CD4-positive, alpha-beta T cell treated with Interleukin-2 at 100 ng/mL for 4 hours (primary cell): ENCODE data around the gene TERT.
"Not testable (repeated sequence)": the region's sequence is repeated elsewhere in the genome, so short reads cannot be mapped to it uniquely, and the experiment has no call there.

ENCODE experiments used
- DNase-seq: peaks from one replicate; pipeline ENCODE4 v3.0.0-alpha.2; 2020; ENCODE audit warnings: low spot score

TERT gene

GRCh38 chr5:1294206-1294834 is 548 bp downstream of the TERT start:
- no peak for DNase-seq

GRCh38 chr5:1293416-1294205 is 1.3 kb downstream of the TERT start:
- DNase-seq = no peak

- DNase-seq = no peak
These were observed 1.9 kb downstream of the TERT start for GRCh38 chr5:1292846-1293415.

- no peak for DNase-seq
These were observed 2.7 kb downstream of the TERT start for GRCh38 chr5:1292139-1292538.

- DNase-seq = no peak
These were observed 3.2 kb downstream of the TERT start for GRCh38 chr5:1291611-1292080.

DNA sequence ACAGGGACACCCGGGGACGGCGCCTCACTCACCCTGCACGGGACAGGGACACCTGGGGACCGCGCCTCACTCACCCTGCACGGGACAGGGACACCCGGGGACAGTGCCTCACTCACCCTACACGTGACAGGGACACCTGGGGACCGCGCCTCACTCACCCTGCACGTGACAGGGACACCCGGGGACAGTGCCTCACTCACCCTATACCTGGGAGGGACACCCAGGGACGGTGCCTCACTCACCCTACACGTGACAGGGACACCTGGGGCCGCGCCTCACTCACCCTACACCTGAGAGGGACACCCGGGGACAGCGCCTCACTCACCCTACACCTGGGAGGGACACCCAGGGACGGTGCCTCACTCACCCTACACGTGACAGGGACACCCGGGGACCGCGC is 3.9 kb downstream of the TERT start:
- not testable (repeated sequence) for DNase-seq

DNA sequence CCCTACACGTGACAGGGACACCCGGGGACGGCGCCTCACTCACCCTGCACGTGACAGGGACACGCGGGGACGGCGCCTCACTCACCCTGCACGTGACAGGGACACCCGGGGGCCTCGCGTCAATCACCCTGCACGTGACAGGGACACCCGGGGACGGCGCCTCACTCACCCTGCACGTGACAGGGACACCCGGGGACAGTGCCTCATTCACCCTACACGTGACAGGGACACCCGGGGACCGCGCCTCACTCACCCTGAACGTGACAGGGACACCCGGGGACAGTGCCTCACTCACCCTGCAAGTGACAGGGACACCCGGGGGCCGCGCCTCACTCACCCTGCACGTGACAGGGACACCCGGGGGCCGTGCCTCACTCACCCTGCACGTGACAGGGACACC is 5.3 kb downstream of the TERT start:
- not testable (repeated sequence) for DNase-seq

- DNase-seq = no peak
These were observed 6.2 kb downstream of the TERT start for GRCh38 chr5:1288439-1289335.

DNA sequence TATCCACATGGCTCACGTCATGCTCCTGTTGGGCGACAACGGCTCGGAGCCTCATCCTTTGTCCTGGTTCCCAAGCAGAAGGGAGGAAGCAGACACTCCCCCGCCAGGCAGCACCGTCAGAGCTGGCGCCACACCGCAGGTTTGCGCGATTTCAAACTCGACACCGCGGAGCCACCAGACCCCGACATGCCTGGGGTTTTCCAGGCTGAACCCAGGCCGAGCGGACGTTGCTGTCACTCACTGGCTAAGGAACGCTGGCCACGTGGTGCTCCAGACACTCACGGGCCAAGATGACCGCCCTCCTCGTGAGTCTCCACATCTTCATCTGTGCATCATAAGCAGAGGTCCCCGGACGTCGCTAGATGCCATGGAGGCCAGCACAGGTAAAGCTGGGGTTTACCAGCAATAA is 9.0 kb downstream of the TERT start:
- DNase-seq = no peak

DNA sequence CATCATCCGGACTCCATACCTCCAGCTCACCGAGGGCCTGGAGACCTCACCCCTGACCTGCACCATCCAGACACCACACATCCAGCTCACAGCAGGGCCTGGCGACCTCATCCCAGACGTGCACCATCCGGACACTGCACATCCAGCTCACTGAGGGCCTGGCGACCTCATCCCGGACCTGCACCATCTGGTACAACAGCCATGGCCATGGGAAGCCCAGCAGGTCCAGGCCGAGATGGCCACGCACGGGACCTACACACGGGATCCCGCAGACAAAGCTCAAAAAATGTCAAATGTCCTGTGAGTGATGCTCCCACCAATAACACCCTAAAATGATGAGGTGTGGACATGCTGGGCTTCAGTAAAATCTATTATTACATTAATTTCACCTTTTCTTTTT is 9.7 kb downstream of the TERT start:
- no peak for DNase-seq

GRCh38 chr5:1284336-1284970 is 10.4 kb downstream of the TERT start:
- not testable (repeated sequence) for DNase-seq

GRCh38 chr5:1283729-1284041 is 11.2 kb downstream of the TERT start:
- DNase-seq = not testable (repeated sequence)

GRCh38 chr5:1282993-1283728 is 11.7 kb downstream of the TERT start:
- DNase-seq = not testable (repeated sequence)

- DNase-seq = no peak
These were observed 12.5 kb downstream of the TERT start for GRCh38 chr5:1282131-1282992.

DNA sequence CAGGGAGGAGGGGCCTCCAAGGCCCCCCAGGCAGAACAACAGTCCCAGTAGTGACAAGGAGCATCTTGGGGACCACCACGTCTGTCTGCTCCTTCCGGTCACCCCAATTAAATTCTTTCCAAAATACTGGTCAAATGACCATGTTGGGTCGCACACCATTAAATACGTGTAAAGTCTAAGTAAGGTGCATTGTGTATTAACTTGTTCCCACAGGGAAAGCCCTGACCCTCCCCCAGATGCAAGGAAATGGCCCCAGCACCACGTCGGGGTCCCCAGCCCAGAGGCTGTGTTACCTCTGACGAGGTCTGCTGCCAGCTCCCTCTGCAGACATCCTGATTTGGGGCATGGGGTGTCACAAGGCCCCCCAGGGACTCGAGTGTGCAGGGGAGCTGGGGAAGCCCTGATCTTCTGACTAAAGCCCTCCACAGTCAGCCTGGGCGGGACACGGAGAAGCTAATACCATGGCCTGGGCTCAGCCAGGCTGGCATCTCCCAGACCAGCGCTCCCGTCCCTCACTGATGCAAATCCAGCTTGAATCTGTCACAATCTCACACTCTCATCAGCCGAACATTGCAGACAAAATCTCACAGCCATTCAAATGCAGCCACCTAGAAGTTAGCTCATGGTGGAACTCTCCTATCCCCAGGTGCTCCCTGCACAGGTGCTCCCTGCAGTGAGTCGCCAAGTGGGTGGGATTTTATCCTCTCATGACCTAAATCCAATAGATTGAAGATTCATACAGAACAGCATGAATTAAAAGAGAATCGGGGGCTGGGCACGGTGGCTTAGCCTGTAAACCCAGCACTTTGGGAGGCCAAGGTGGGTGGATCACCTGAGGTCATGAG is 13.6 kb downstream of the TERT start:
- no peak for DNase-seq

DNA sequence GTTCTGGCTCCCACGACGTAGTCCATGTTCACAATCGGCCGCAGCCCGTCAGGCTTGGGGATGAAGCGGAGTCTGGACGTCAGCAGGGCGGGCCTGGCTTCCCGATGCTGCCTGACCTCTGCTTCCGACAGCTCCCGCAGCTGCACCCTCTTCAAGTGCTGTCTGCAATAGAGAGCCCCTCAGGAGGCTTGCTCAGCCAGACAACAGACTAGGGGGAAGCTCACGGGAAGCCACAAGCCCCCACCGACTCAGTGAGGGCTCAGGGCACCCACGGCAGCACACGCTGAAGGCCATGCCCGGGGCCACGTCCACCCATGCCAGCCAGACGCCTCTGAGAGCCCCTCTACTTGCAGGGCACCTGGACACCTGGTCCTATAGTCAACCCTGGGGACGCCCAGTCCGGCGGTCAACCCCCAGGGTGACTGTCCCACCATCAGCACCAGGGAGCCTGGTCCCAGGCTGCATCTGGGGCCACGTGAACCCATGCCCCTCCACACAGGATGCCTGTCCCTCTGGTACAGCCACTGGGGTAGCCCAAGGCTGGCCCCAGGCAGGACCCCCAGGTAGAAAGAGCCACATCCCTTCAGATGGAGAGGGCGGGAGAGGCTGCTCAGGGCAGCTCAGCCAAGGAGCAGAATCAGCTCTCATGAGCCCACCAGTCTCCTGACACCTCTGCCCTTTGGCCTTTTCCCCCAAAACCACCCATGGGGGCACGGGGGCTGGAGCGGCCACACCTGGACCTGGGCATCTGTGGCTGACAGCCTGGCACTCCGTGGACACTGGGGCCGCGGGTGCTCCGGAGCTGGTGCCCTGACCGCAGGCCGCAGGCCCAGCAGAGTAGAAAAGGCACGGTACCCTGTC is 14.5 kb downstream of the TERT start:
- no peak for DNase-seq

GRCh38 chr5:1279443-1280151 is 15.3 kb downstream of the TERT start:
- no peak for DNase-seq
